GM18499 (cell line): ENCODE data around the gene TP73.
"Not testable (repeated sequence)": the region's sequence is repeated elsewhere in the genome, so short reads cannot be mapped to it uniquely, and the experiment has no call there.

Experiments used
- ATAC-seq: cut with Tn5 transposase; IDR thresholded peaks from one replicate; pipeline ENCODE4 v1.9.1; 2021; ENCODE audit warnings: moderate number of reproducible peaks; ENCODE audit not compliant: insufficient read depth, unreplicated experiment

Gene TP73

GRCh38 chr1:3735027-3735681 is 82.8 kb downstream of the TP73 start:
- ATAC-seq = no peak

GRCh38 chr1:3735688-3736087 is 83.4 kb downstream of the TP73 start:
- no peak for ATAC-seq

GRCh38 chr1:3736131-3736561 is 83.8 kb downstream of the TP73 start:
- no peak for ATAC-seq

GRCh38 chr1:3736708-3737107 is 84.4 kb downstream of the TP73 start:
- no peak for ATAC-seq

- ATAC-seq = no peak
Observed at GRCh38 chr1:3738943-3739342, 86.6 kb downstream of the TP73 start.

- ATAC-seq = no peak
Observed at GRCh38 chr1:3740042-3740441, 87.7 kb downstream of the TP73 start.

- no peak for ATAC-seq
Observed at GRCh38 chr1:3740752-3741151, 88.4 kb downstream of the TP73 start.

GRCh38 chr1:3741566-3742438 is 89.5 kb downstream of the TP73 start:
- no peak for ATAC-seq

GRCh38 chr1:3742439-3743298 is 90.4 kb downstream of the TP73 start:
- ATAC-seq = no peak

GRCh38 chr1:3743421-3743820 is 91.1 kb downstream of the TP73 start:
- ATAC-seq = no peak

GRCh38 chr1:3743826-3744225 is 91.5 kb downstream of the TP73 start:
- ATAC-seq = no peak

GRCh38 chr1:3744646-3745045 is 92.3 kb downstream of the TP73 start:
- ATAC-seq = no peak

GRCh38 chr1:3745071-3745470 is 92.8 kb downstream of the TP73 start:
- no peak for ATAC-seq

GRCh38 chr1:3745590-3746381 is 93.5 kb downstream of the TP73 start:
- no peak for ATAC-seq

- no peak for ATAC-seq
Observed at GRCh38 chr1:3746389-3746829, 94.1 kb downstream of the TP73 start.

- no peak for ATAC-seq
Observed at GRCh38 chr1:3746830-3747521, 94.7 kb downstream of the TP73 start.

- no peak for ATAC-seq
Observed at GRCh38 chr1:3747522-3747848, 95.2 kb downstream of the TP73 start.

GRCh38 chr1:3747903-3748302 is 95.6 kb downstream of the TP73 start:
- ATAC-seq = no peak

- not testable (repeated sequence) for ATAC-seq
Observed at GRCh38 chr1:3748316-3748900, 96.1 kb downstream of the TP73 start.
